ENCODE results near the gene ZNF700.

- TF ChIP-seq, protein P1, sequence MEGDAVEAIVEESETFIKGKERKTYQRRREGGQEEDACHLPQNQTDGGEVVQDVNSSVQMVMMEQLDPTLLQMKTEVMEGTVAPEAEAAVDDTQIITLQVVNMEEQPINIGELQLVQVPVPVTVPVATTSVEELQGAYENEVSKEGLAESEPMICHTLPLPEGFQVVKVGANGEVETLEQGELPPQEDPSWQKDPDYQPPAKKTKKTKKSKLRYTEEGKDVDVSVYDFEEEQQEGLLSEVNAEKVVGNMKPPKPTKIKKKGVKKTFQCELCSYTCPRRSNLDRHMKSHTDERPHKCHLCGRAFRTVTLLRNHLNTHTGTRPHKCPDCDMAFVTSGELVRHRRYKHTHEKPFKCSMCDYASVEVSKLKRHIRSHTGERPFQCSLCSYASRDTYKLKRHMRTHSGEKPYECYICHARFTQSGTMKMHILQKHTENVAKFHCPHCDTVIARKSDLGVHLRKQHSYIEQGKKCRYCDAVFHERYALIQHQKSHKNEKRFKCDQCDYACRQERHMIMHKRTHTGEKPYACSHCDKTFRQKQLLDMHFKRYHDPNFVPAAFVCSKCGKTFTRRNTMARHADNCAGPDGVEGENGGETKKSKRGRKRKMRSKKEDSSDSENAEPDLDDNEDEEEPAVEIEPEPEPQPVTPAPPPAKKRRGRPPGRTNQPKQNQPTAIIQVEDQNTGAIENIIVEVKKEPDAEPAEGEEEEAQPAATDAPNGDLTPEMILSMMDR (IDR thresholded peaks at IDR 0.05) = no peak
- no peak for TF ChIP-seq POLR2A (IDR thresholded peaks at IDR 0.05)
Observed at GRCh38 chr19:11971041-11971440, 46.1 kb downstream of the ZNF700 start.

Data from Peyer's patch (tissue), 4 donors.